ENCODE measurements around the gene RBM38. TPM values are rescaled to one million over a fixed set of nuclear protein-coding genes. Genes with fewer than 3 reads are reported as not detected.

RBM38 gene
- total and polyA plus RNA-seq, 2 of the 13 experiments (the other 11 are each of a cell fraction or from before 2014, with no cell fraction given), result 24.2 to 34.2 TPM

- TF ChIP-seq MLXIP (CRISPR knock-in tag; IDR thresholded peaks at IDR 0.05; ENCODE audit: borderline replicate concordance), result no peak
- TF ChIP-seq SMAD1 (CRISPR knock-in tag; IDR thresholded peaks at IDR 0.05; ENCODE audit: borderline replicate concordance, low read depth), result no peak
- TF ChIP-seq ZNF75D (CRISPR knock-in tag; IDR thresholded peaks at IDR 0.05; ENCODE audit: borderline replicate concordance), result no peak
- TF ChIP-seq HNRNPL (IDR thresholded peaks at IDR 0.05; ENCODE audit: low read depth, low read length), result peak; percentile 99
- peak; percentile 67 for TF ChIP-seq AGO1 (IDR thresholded peaks at IDR 0.05; ENCODE audit: low read depth, low read length, poor library complexity, severe bottlenecking)
- peak; percentile 61 for TF ChIP-seq RXRA (CRISPR knock-in tag; IDR thresholded peaks at IDR 0.05)
- TF ChIP-seq ZNF761 (CRISPR knock-in tag; conservative IDR thresholded peaks at IDR 0.05), result no peak
- TF ChIP-seq CHD2 (IDR thresholded peaks at IDR 0.05; ENCODE audit: low read depth, low read length), result no peak
- TF ChIP-seq DZIP1 (CRISPR knock-in tag; IDR thresholded peaks at IDR 0.05), result no peak
- peak; percentile 97 for TF ChIP-seq XRCC5 (optimal IDR thresholded peaks at IDR 0.05; ENCODE audit: low read length)
- no peak; the same call in none of the 2 replicates for TF ChIP-seq SMC3 (IDR thresholded peaks at IDR 0.05; ENCODE audit: low read length)
- no peak for TF ChIP-seq ZNF251 (CRISPR knock-in tag; IDR thresholded peaks at IDR 0.05)
- peak; percentile 68; the same call in 1 of the 2 replicates for TF ChIP-seq SP5 (CRISPR knock-in tag; IDR thresholded peaks at IDR 0.05; ENCODE audit: borderline replicate concordance, low read depth)
- TF ChIP-seq NR2F1 (CRISPR knock-in tag; IDR thresholded peaks at IDR 0.05), result no peak
- no peak for TF ChIP-seq MLLT10 (CRISPR knock-in tag; IDR thresholded peaks at IDR 0.05)
- TF ChIP-seq NCOA2 (CRISPR knock-in tag; IDR thresholded peaks at IDR 0.05), result peak; percentile 61; the same call in 1 of the 2 replicates
- no peak for TF ChIP-seq ZNF510 (CRISPR knock-in tag; IDR thresholded peaks at IDR 0.05; ENCODE audit: low read depth)
- no peak for TF ChIP-seq ZSCAN20 (CRISPR knock-in tag; IDR thresholded peaks at IDR 0.05; ENCODE audit: borderline replicate concordance)
- TF ChIP-seq FIP1L1 (IDR thresholded peaks at IDR 0.05; ENCODE audit: borderline replicate concordance, insufficient read depth, low read depth, low read length), result no peak
- TF ChIP-seq SMAD9 (CRISPR knock-in tag; IDR thresholded peaks at IDR 0.05), result peak; percentile 42; the same call in 1 of the 2 replicates
- TF ChIP-seq ZNF101 (CRISPR knock-in tag; IDR thresholded peaks at IDR 0.05; ENCODE audit: borderline replicate concordance, low read depth), result no peak
- no peak for TF ChIP-seq MIXL1 (CRISPR knock-in tag; IDR thresholded peaks at IDR 0.05)
- no peak for TF ChIP-seq WIZ (CRISPR knock-in tag; IDR thresholded peaks at IDR 0.05)
- TF ChIP-seq GFI1 (CRISPR knock-in tag; IDR thresholded peaks at IDR 0.05; ENCODE audit: borderline replicate concordance), result no peak
- TF ChIP-seq ZNF572 (CRISPR knock-in tag; IDR thresholded peaks at IDR 0.05), result no peak
- peak; percentile 96 for TF ChIP-seq RBM39 (IDR thresholded peaks at IDR 0.05; ENCODE audit: low read depth, low read length, poor library complexity, severe bottlenecking)
Measured at GRCh38 chr20:57435498-57436222, 44.5 kb downstream of the RBM38 start (continued).
